Cardiac septum (tissue), 1 donor: ENCODE data around the gene GNA15. TPM values are rescaled to one million over a fixed set of nuclear protein-coding genes. Genes with fewer than 3 reads are reported as not detected.
"Not testable (repeated sequence)": the region's sequence is repeated elsewhere in the genome, so short reads cannot be mapped to it uniquely, and the experiment has no call there.

Source experiments
- DNase-seq: peaks from one replicate; pipeline ENCODE4 v3.0.0-alpha.2; 2020; ENCODE audit warnings: low spot score
- intact Hi-C: fragments of 100-400 bp; cut with DNase I; formaldehyde crosslinking; loops from one replicate; pipeline ENCODE4 v1.14.0; 2022
- long read RNA-seq: library from polyadenylated mRNA; unstranded; transcript quantifications from one replicate; pipeline ENCODE4 v2.0.0, GENCODE V29; 2021
- total RNA-seq: library from RNA; stranded (reverse); fragmentation: NEBNext Ultra II Directional; extraction: Animal tissue kit (Norgen Biotek cat#: 25700); gene quantifications from one replicate; pipeline ENCODE4 v1.2.1, GENCODE V29; 2021
- donor health status: DM: no; HTN: no; CAD: no.

Gene GNA15, protein sequence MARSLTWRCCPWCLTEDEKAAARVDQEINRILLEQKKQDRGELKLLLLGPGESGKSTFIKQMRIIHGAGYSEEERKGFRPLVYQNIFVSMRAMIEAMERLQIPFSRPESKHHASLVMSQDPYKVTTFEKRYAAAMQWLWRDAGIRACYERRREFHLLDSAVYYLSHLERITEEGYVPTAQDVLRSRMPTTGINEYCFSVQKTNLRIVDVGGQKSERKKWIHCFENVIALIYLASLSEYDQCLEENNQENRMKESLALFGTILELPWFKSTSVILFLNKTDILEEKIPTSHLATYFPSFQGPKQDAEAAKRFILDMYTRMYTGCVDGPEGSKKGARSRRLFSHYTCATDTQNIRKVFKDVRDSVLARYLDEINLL
- total RNA-seq, result 1.9 TPM
- long read RNA-seq, partial matches to known transcripts, result 1 of 5 reads
- long read RNA-seq, other reads (novel, unspliced or antisense), result 0 of 5 reads

DNA sequence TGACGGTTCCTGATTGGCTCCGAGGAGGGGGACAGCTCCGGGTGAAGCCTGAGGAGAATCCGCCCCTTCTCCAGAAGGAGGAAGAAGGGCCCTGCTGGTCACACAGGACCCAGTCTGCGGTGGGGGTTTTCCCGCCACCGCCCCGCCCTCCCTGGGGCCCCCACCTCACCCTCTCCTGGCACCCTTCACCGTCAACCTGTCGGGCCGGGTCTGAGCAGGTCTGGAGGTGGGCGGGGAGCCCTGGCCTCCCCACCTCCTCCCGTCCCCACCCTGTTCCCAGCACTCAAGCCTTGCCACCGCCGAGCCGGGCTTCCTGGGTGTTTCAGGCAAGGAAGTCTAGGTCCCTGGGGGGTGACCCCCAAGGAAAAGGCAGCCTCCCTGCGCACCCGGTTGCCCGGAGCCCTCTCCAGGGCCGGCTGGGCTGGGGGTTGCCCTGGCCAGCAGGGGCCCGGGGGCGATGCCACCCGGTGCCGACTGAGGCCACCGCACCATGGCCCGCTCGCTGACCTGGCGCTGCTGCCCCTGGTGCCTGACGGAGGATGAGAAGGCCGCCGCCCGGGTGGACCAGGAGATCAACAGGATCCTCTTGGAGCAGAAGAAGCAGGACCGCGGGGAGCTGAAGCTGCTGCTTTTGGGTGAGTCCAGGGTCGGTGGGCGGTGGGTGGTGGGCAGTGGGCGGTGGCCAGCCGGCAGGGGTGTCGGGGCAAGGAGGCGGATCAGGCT lies at the start of gene GNA15:
Gene GNA15, plus strand, starts transcription at position 73 of the 723 bp plus-strand sequence. Its CDS starts 418 bp downstream, at position 491.
- intact Hi-C loops, result no loop called here
- no peak for DNase-seq

DNA sequence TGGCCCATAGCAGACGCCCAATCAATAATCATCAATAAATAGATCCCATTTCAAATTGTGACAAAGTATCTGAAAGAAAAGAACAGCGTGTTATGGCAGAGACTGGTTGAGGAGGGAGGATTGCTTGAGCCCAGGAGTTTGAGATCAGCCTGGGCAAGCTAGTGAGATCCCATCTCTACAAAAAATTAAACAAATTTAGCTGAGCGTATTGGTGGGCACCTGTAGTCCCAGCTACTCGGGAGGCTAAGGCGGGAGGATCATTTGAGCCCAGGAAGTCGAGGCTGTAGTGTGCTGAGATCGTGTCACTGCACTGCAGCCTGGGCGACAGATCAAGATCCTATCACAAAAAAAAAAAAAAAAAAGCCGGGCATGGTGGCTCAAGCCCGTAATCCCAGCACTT lies 48.1 kb upstream of the GNA15 start:
- intact Hi-C loops, result no loop called here
- DNase-seq, result no peak

DNA sequence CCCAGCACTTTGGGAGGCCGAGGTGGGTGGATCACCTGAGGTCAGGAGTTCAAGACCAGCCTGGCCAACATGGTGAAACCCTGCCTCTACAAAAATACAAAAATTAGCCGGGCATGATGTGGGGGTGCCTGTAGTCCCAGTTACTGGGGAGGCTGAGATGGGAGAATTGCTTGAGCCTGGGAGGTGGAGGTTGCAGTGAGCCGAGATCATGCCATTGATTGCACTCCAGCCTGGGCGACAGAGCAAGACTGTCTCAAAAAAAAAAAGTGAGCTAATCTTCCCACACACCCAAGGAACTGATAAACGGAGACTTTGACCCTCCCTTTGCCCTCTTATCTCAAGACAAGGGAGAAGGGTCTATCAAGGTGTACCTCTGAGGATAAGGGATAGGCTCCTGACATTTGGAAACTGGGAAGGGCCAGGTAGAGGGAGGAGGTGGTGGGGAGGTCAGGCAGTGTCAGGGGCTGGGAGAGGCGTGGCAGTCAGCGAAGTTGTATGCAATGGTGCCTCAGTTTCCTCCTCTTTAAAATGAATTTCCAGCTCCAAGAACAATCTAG lies 46.5 kb upstream of the GNA15 start:
- intact Hi-C loops, DNase-seq: not testable (repeated sequence)

DNA sequence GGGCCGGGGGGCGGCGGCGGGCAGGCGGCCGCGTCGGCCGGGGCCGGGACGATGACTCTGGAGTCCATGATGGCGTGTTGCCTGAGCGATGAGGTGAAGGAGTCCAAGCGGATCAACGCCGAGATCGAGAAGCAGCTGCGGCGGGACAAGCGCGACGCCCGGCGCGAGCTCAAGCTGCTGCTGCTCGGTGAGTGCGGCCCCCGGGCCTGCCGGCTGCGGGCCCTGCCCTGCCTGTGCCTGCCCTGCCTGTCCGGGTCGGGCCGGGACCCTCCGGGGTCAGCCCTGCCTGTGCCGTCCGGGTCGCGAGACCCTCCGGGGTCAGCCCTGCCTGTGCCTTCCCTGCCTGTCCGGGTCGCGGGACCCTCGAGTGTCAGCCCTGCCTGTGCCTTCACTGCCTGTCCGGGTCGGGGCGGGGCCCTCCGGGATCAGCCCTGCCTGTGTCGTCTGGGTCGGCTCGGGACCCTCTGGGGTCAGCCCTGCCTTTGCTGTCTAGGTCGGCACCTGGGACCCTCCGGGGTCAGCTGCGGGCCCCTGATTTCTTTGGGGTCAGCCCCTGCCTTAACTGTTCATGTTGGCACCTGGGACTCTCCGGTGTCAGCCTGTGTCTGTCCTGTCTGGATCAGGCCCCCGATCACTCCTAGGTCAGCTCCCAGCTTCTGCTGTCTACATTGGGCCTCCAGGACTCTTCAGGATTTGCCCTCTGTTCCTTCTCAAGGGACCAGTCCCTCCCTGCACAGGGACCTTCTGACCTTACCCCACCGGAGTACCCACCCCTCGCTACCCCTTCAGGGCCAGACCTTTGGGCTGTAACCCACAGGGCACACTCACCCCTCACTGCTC lies 41.0 kb upstream of the GNA15 start:
- DNase-seq, result no peak
- intact Hi-C loops, result loop anchor here (2.0 to 5.0 kb wide), 2 partner anchors 33 to 60 kb away; partner anchors contain the start of gene TLE5

DNA sequence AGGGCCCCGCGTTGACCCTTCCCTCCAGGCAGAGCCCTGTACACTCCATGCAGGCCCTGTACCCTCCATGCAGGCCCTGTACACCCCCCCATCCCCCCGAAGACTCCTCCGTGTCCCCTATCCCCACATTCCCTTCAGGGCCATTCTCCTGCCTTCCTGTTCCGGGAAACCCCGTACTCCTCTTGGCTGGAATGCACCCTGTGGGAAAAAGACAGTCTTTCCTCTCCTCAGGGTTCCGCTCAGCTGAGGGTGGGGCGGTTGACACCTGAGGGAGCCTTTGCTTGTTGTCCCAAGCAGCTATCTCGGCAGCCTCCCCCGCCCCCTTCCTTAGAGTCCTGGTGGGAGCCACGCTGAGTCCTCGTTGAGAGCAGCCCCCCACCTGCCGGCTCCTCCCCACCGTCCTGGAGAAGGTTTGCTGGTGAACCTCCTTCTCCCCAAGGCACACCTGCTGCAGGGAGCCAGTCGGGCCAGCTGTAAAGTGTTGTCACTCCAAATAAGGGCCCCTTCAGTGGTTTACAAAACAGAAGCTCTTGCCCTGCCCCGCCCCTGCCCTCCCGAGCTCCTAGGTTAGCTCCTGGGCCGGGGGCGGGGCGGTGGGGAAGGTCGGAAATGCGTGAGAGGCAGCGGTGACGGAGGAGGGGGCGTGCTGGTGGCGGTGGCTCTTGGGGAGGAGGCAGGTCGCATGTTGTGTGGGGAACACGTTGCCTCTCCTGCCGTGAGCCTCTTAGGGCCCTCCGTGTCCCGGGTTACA lies 40.2 kb upstream of the GNA15 start:
- intact Hi-C loops, result loop anchor here (2.0 to 5.0 kb wide), 2 partner anchors 33 to 61 kb away; partner anchors contain the start of gene TLE5
- DNase-seq, result no peak

DNA sequence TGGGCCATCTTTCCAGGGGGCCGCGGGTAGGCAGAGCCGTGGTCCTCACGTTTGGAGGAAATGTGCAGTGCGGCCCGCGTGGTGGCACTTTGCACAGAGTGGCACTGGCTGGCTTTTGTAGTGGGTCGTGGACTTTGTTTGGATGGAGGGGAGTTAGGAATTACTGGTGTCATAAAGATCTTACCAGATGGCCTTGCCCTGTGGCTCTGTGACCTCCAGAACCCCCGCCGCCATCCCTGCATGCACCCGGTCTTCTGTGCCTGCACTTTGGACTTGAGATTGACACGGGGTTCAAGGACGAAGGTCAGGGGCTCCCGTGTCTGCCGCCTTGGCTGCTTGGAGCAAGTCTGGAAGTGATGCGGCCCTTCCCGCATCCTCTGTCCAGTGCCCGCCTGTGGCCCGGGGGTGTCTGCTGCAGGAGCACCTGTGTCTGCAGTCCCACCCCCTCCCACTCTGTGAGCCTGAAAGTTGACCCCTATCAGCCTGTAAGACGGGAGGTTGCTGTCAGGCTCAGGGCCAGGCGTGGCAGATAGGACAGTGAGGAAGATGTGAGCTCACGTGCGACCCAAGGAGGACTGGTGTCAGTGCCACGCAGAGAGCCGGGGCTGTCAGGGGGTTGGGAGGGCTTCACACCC lies 39.4 kb upstream of the GNA15 start:
- intact Hi-C loops, result loop anchor here (5.0 kb wide), 1 partner anchor 34 kb away; the partner anchor contains the start of gene TLE5
- DNase-seq, result no peak

DNA sequence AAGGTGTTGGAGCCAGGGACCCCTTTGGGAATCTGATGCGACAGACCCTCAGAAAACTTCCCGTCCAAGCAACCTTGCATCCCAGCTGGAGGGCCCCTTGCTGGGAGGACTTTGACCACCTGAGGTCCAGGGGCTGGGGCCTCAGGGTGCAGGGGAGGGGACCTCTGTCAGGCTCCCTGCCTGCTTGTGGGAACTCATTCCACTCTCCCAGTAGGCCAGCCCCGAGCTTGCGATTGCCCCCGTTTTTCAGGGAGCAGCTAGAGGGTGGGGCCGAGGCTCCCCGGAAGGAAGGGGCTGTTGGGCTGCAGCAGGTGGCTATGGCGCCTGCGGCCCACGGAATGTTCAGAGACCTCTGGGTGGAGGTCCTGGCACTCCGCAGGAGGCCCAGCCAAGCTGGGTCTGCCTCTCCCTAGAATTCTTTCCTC lies 38.9 kb upstream of the GNA15 start:
- intact Hi-C loops, result loop anchor here (5.0 kb wide), 1 partner anchor 35 kb away; the partner anchor contains the start of gene TLE5

DNA sequence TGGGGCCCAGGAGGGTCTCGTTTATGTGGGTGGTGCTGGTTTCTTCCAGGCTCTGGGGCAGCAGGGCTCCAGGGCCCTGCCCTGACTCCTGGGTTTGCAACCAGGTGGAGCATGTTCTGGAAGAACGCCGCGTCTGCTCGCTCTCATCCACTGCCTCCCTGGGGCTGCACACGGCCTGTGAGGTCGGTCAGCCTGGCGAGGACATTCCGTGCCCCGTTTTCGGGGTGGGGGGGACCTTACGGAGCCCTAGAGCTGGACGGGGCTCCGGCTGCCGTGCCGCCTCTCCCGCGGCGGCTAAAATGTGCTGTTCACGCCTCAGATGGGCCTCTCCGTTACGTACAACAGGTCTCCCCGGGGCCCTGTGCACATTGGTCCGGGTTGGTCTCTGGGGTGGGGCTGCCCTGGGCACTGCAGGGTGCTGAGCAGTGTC lies 38.4 kb upstream of the GNA15 start:
- intact Hi-C loops, result loop anchor here (5.0 kb wide), 1 partner anchor 35 kb away; the partner anchor contains the start of gene TLE5

More for the DNA sequence above, 38.9 kb upstream of the GNA15 start:
- DNase-seq, result no peak

DNA sequence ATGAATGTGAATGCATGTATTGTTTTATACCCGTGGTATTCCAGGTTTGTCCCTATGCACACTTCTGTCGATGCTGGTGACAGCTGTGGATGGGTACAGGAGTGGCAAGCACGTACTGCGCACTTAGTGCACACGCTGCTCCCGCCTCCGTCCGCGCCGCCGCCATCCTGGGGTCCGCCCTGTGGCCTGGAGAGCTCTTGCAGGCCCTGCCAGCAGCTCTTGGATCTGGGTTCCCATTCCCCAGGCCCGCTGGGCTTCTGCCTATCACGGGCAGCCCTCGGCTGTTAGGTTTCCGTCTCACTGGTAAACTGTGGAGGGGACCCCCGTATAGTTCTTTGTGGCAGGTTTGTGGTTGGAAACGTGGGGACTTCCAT lies 37.7 kb upstream of the GNA15 start:
- intact Hi-C loops, result loop anchor here (5.0 kb wide), 1 partner anchor 36 kb away; the partner anchor contains the start of gene TLE5
- DNase-seq, result no peak

More for the DNA sequence above, 38.4 kb upstream of the GNA15 start:
- DNase-seq, result no peak

DNA sequence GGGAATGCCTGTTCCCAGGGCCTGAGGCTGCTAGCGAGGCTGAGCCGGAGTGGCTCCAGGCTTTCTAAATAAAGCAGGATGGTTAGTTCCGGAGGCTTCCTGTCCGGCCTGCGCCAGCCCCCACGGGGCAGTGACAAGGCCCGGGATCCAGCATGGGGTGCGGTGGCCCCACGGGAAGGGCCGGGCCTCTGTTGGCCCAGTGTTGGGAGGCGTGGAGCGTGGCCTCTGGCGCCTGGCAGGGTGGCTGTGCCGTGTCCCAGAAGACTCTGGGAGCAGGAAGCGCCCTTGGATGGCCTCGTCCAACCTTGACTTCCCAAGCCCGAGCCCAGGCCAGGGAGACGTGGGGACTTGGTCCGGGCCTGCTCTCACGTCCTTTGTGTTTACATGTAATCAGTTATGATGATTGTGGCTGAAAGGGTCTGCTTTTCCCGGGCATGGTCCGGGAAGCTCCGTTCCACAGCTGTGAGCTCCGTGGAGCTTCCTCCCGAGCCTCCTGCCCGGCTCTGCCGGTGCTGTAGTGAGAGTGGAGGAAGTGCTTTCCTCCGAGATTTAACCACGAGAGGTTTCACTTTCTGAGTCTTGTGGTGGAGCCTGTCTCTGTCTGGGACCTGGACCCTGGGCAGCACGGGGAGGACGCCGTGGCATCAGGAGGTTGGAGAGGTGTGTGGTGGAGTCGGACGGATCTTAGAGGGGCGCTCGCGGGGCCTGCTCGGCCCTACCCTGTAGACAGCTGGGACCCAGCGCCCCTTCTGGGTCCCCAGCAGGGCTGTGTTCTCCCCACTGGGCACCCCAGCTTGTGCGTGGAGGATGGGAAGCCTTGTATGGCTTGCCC lies 37.1 kb upstream of the GNA15 start:
- intact Hi-C loops, result loop anchor here (5.0 kb wide), 1 partner anchor 36 kb away; the partner anchor contains the start of gene TLE5
- peak; percentile 89 for DNase-seq

DNA sequence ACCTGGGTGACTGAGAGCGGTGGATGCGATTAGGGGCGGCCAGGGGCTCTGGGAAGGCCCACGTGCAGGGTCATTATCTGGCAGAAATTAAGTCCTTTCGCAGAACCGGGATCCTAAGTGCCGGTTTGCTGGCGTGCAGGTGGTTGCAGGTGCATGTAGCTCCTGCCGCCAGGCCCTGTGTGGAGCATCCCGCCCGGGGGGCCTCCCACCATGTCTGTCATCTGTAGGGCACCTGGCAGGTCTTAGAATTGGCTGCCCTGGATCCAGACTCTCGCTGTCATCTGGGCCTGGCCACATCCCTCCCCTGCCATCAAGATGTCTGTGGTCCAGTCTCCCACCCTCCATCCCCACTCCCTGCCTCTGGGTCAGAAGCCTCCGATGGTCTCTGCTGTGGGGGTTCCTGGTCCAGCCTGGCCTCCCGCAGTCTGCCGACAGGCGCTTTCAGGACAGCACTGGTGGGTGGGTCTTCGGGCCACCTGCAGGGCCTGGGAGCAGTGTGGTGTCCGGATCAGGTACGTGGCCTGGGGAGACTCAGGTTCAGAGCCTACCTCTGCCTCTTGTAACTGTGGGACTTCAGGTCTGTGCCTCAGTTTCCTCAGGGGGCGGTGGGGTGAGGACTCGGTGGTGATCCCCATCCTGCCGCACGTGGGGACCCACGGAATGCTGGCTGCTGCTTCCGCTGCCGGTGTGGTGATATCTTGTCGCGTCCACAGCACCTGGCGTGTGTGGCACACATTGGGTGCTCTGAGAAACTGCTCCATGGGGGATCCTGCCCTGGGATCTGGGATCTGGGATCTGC lies 36.3 kb upstream of the GNA15 start:
- intact Hi-C loops, result loop anchor here (5.0 kb wide), 1 partner anchor 37 kb away; the partner anchor contains the start of gene TLE5
- DNase-seq, result no peak

DNA sequence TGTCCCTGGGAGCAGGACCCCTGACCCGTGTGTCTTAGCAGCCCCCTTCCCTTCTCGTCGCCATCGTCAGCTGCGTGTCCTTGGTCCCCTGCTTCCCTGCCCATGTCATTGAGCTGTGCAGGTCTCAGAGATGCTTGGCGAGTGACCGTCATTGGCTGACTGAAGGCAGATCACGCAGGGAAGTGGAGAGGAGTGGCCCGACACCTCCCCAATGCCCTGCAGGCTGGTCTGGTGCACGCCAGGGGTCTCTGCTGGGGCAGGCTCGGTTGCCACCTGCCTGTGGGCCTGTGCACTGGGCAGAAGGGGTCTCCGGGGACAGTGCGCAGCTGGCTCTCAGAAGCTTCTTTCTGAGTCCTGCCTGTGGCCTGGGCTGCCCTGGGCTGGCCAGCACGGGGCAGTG lies 35.5 kb upstream of the GNA15 start:
- intact Hi-C loops, result no loop called here
- no peak for DNase-seq

DNA sequence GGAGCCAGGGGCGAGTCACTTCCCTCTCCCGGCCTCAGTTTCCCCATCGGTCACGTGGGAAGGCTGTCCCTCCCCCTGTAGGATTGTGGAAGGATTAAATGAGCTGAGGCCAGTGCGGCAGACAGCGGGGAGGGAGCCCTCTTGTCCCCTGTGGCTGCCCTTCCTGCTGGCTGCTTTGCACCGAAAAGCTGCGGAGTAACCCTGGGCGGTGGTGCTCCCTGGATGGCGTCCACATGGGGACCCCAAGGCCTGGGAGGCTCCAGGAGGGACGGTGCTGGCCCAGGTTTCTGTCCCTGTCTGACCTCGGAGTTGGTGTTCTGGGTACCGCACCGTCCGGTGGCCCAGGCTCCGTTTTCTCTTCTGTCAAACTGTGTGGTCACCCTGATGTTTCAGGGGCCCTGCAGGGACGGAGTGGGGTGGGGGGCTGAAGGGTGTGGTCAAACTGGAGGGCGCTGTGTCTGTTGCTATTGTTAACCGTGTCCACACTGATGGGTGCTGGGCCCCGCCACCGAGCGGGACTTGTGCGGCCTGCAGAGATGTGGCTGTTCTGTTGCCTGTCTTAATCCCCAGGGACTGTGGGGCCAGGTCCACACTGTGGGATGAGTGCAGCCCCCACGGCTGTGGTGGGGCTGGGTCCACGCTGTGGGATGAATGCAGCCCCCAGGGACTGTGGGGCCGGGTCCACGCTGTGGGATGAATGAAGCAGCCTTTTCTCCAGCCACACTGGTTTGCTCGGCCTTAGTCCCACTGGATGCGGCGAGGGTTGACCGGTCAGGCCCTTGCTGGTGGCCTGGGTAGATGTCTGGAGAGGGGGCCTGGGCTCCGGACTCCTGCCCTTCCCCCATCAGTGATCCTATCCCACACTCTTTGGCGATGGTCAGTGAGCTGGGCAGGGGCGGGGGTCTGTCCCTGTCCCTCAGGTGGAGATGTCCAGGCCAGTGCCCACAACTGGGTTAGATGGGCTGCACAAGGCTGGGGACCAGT lies 34.8 kb upstream of the GNA15 start:
- intact Hi-C loops, result no loop called here
- DNase-seq, result no peak

DNA sequence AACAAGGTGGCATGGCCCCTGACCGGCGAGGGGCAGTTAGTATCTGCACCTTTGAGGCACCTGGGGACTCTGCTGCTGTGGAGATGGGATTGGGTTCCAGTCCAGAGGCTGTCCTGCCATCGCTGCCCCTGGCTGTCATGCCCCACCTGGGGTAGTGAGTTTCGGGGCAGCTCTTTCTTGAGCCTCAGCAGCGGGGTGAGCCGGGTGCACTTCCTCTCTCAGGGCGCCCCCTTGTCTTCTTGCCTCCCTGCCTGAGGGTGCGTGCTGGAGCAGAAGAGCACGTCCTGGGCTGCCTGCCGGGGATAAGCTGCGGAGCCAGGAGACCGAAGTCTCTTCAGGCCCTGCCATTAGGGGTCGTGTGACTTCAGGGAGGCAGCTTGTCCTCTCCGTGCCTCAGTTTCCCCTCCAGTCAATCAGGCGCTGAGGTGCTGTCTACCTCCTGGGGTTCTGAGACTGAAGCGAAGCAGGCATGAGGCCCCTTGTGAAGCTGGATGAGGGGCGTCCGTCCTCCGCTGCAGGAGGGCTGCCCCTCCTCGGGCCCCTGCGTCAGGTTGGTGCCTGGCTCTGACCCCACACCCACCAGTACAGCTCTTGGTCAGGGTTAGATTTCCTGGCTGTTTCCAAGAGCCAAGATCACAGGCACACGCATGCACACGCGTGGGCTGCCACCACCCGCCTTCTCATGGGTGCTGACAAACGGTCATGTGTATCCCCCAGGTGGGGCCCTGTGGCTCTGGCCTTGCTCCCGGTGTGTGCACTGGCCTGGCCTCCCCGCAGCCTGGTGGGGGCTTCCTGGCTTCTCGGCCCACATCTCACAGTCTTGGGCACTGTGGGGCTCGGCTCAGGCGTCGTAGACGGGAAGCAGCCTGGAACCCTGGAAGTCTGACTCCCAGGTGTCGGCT lies 33.3 kb upstream of the GNA15 start:
- intact Hi-C loops, result no loop called here
- no peak for DNase-seq
